Neural cell (in vitro differentiated cells): ENCODE measurements around the gene DNAJC8. TPM values are rescaled to one million over a fixed set of nuclear protein-coding genes. Genes with fewer than 3 reads are reported as not detected.

Experiments used
- H2AFZ ChIP-seq: fragments of 200-600, 300-800 bp; sonication (generic), shearing (Covaris generic); 2 replicates; pipeline ENCODE4 v1.6.0; 2014; ENCODE audit warnings: low read depth, mild to moderate bottlenecking, antibody characterized with exemption, low read length, moderate library complexity
- H3F3A ChIP-seq: fragments of 200-600 bp; shearing (Covaris generic); 2 replicates; pipeline ENCODE4 v1.6.1; 2016; ENCODE audit warnings: mild to moderate bottlenecking, moderate library complexity, mixed read lengths, antibody characterized with exemption, low read length; ENCODE audit not compliant: insufficient read depth, poor library complexity, severe bottlenecking
- H3K27ac ChIP-seq: fragments of 200-600, 300-800 bp; sonication (generic), shearing (Covaris generic); 2 replicates; pipeline ENCODE4 v1.5.1; 2014; ENCODE audit warnings: mild to moderate bottlenecking, low read length, moderate library complexity
- H3K27me3 ChIP-seq: fragments of 300-800, 200-600 bp; sonication (generic), shearing (Covaris generic); 2 replicates; pipeline ENCODE4 v1.6.0; 2014; ENCODE audit warnings: mild to moderate bottlenecking, low read depth, low read length, moderate library complexity; ENCODE audit not compliant: insufficient read depth
- H3K36me3 ChIP-seq: fragments of 300-800, 200-600 bp; sonication (generic), shearing (Covaris generic); 2 replicates; pipeline ENCODE4 v1.5.1; 2014; ENCODE audit warnings: mild to moderate bottlenecking, antibody characterized with exemption, low read length, moderate library complexity; ENCODE audit not compliant: insufficient read depth
- H3K4me2 ChIP-seq: fragments of 300-800, 200-600 bp; sonication (generic), shearing (Covaris generic); 2 replicates; pipeline ENCODE4 v1.6.0; 2014; ENCODE audit warnings: mild to moderate bottlenecking, low read length
- H3K4me3 ChIP-seq: fragments of 300-800, 200-600 bp; sonication (generic), shearing (Covaris generic); 2 replicates; pipeline ENCODE4 v1.5.1; 2014; ENCODE audit warnings: mild to moderate bottlenecking, low read length, moderate library complexity
- H3K79me2 ChIP-seq: fragments of 200-600 bp; shearing (Covaris generic); replicated peaks from 2 replicates; pipeline ENCODE4 v1.6.0; 2014; ENCODE audit warnings: mild to moderate bottlenecking, low read length, moderate library complexity; ENCODE audit not compliant: insufficient read depth
- H3K9ac ChIP-seq: fragments of 300-800, 200-600 bp; sonication (generic), shearing (Covaris generic); 2 replicates; pipeline ENCODE4 v1.6.1; 2016; ENCODE audit warnings: mild to moderate bottlenecking, low read length, mixed read lengths
- H3K9me2 ChIP-seq: fragments of 200-600 bp; shearing (Covaris generic); 2 replicates; pipeline ENCODE4 v1.6.1; 2016; ENCODE audit warnings: mild to moderate bottlenecking, low read length, mixed read lengths; ENCODE audit not compliant: insufficient read depth
- H3K9me3 ChIP-seq: fragments of 200-600, 300-800 bp; sonication (generic), shearing (Covaris generic); 2 replicates; pipeline ENCODE4 v1.6.1; 2016; ENCODE audit warnings: mild to moderate bottlenecking, mixed run types, low read length, moderate library complexity, mixed read lengths
- H4K20me1 ChIP-seq: fragments of 200-600 bp; shearing (Covaris generic); 2 replicates; pipeline ENCODE4 v1.6.1; 2016; ENCODE audit warnings: mild to moderate bottlenecking, mixed run types; ENCODE audit not compliant: insufficient read depth
- TAF1 ChIP-seq: IDR thresholded peaks from 2 replicates; pipeline ENCODE4 v1.6.1; 2012; ENCODE audit warnings: low read depth
- polyA plus RNA-seq: library from polyadenylated mRNA; depleted of rRNA; stranded (reverse); fragments of >200 nt; gene quantifications from 2 replicates; pipeline ENCODE4 v1.2.3, GENCODE V29; 2014

DNAJC8 gene
- polyA plus RNA-seq, 1 donor from 2014 or later: 184 TPM

- Histone ChIP-seq H2AFZ (no peak overlapping the region), H3K27me3 (no peaks in the 10 kb centered on the region), H3K4me3 (no peak overlapping the region), H3K36me3 (no peaks in the 10 kb centered on the region), H3F3A (no peaks in the 10 kb centered on the region), H3K79me2 (no peaks in the 10 kb centered on the region), H3K27ac (no peak overlapping the region), H3K4me2 (no peak overlapping the region), H4K20me1 (no peaks in the 10 kb centered on the region), H3K9ac (no peak overlapping the region), H3K9me2 (no peaks in the 10 kb centered on the region), H3K9me3 (no peaks in the 10 kb centered on the region)
- TF ChIP-seq TAF1: no peak
Measured at GRCh38 chr1:28154078-28154594, 78.7 kb downstream of the DNAJC8 start.

Other genes starting within 250 kb of the DNAJC8 start
- 11.1 and 11.2 TPM in 2 replicates for gene EYA3, start 144.4 kb downstream of the DNAJC8 start, polyA plus RNA-seq
- 0.12 and 0.30 TPM in 2 replicates for gene PTAFR, start 56.3 kb downstream of the DNAJC8 start, polyA plus RNA-seq
- 429 and 448 TPM in 2 replicates for gene ATP5IF1, start 3.1 kb upstream of the DNAJC8 start, polyA plus RNA-seq
- gene SESN2, start 26.5 kb upstream of the DNAJC8 start, polyA plus RNA-seq: 7.7 and 9.3 TPM in 2 replicates
- gene MED18, start 96.0 kb upstream of the DNAJC8 start, polyA plus RNA-seq: 6.4 and 12.8 TPM in 2 replicates
- gene PHACTR4, start 136.7 kb upstream of the DNAJC8 start, polyA plus RNA-seq: 7.8 and 7.9 TPM in 2 replicates